Measurements from ENCODE around the gene DAB1. TPM values are rescaled to one million over a fixed set of nuclear protein-coding genes. Genes with fewer than 3 reads are reported as not detected.
A peak's percentile ranks its signal among the peaks of the same experiment; 100 is the strongest.

Gene DAB1
- total RNA-seq, 6 experiments from 2014 or later: 0.76 to 1.9 (median 1.1) TPM

GRCh38 chr1:57367945-57368344 is 55.9 kb downstream of the DAB1 start:
- intact Hi-C loops (cut with DNase I): no loop called here
- WGBS (ENCODE audit: insufficient coverage, low coverage, low lambda C conversion rate, missing lambda C conversion rate): no CpG with 5 or more reads among the region's 2 CpGs
- ATAC-seq (no peak), DNase-seq (peak in 1 of 3 donors; percentile 33)
- no peaks in the 10 kb centered on the region for H3K36me3 ChIP-seq
- H3K9me3 ChIP-seq: no peaks in the 10 kb centered on the region
- TF ChIP-seq POLR2A (IDR thresholded peaks at IDR 0.05): no peak
- TF ChIP-seq CTCF (IDR thresholded peaks at IDR 0.05): no peak
- no peaks in the 10 kb centered on the region for H3K4me1 ChIP-seq
- no peak overlapping the region for H3K27ac ChIP-seq
- H3K4me3 ChIP-seq: no peak overlapping the region
- no peaks in the 10 kb centered on the region for H3K27me3 ChIP-seq

- TF ChIP-seq CTCF (IDR thresholded peaks at IDR 0.05) (no peak), POLR2A (IDR thresholded peaks at IDR 0.05) (no peak)
- H3K9me3 ChIP-seq: no peaks in the 10 kb centered on the region
- H3K27ac ChIP-seq: no peak overlapping the region
- ATAC-seq (no peak), DNase-seq (no peak)
- 80% methylated on average over 1 of the region's 1 CpG for WGBS (ENCODE audit: insufficient coverage, low coverage, low lambda C conversion rate, missing lambda C conversion rate)
- H3K36me3 ChIP-seq: no peaks in the 10 kb centered on the region
- intact Hi-C loops (cut with DNase I): no loop called here
- no peak overlapping the region for H3K4me3 ChIP-seq
- no peaks in the 10 kb centered on the region for H3K27me3 ChIP-seq
- H3K4me1 ChIP-seq: no peaks in the 10 kb centered on the region
Observed at GRCh38 chr1:57363643-57364042, 60.2 kb downstream of the DAB1 start.

GRCh38 chr1:57363165-57363564 is 60.7 kb downstream of the DAB1 start:
- H3K9me3 ChIP-seq: no peaks in the 10 kb centered on the region
- 69% methylated on average over 6 of the region's 6 CpGs for WGBS (ENCODE audit: insufficient coverage, low coverage, low lambda C conversion rate, missing lambda C conversion rate)
- H3K4me1 ChIP-seq: no peaks in the 10 kb centered on the region
- TF ChIP-seq CTCF (IDR thresholded peaks at IDR 0.05) (no peak), POLR2A (IDR thresholded peaks at IDR 0.05) (no peak)
- H3K36me3 ChIP-seq: no peaks in the 10 kb centered on the region
- no peak overlapping the region for H3K4me3 ChIP-seq
- no peaks in the 10 kb centered on the region for H3K27me3 ChIP-seq
- no peak for ATAC-seq
- H3K27ac ChIP-seq: no peak overlapping the region
- DNase-seq: no peak
- intact Hi-C loops (cut with DNase I): no loop called here

GRCh38 chr1:57362480-57362879 is 61.4 kb downstream of the DAB1 start:
- Histone ChIP-seq H3K4me1 (no peaks in the 10 kb centered on the region), H3K36me3 (no peaks in the 10 kb centered on the region), H3K27me3 (no peaks in the 10 kb centered on the region), H3K9me3 (no peaks in the 10 kb centered on the region), H3K4me3 (no peak overlapping the region), H3K27ac (no peak overlapping the region)
- TF ChIP-seq POLR2A (IDR thresholded peaks at IDR 0.05): no peak
- TF ChIP-seq CTCF (IDR thresholded peaks at IDR 0.05): no peak
- WGBS (ENCODE audit: insufficient coverage, low coverage, low lambda C conversion rate, missing lambda C conversion rate): 64% methylated on average over 2 of the region's 2 CpGs
- intact Hi-C loops (cut with DNase I): no loop called here
- DNase-seq (no peak), ATAC-seq (no peak)

GRCh38 chr1:57361516-57361915 is 62.3 kb downstream of the DAB1 start:
- Histone ChIP-seq H3K4me3 (no peak overlapping the region), H3K27ac (no peak overlapping the region), H3K4me1 (no peaks in the 10 kb centered on the region), H3K9me3 (no peaks in the 10 kb centered on the region), H3K36me3 (no peaks in the 10 kb centered on the region), H3K27me3 (no peaks in the 10 kb centered on the region)
- DNase-seq (no peak), ATAC-seq (no peak)
- 49% methylated on average over 2 of the region's 2 CpGs for WGBS (ENCODE audit: insufficient coverage, low coverage, low lambda C conversion rate, missing lambda C conversion rate)
- TF ChIP-seq POLR2A (IDR thresholded peaks at IDR 0.05) (no peak), CTCF (IDR thresholded peaks at IDR 0.05) (no peak)
- intact Hi-C loops (cut with DNase I): no loop called here

All from right lobe of liver (tissue), 6 donors.